Trophoblast cell (in vitro differentiated cells and primary cell): Measurements from ENCODE around the gene IGSF9. TPM values are rescaled to one million over a fixed set of nuclear protein-coding genes. Genes with fewer than 3 reads are reported as not detected.

Experiments
- DNase-seq, 2 donors: peaks; one replicate each; pipeline ENCODE4 v3.0.0-alpha.2; 2016
- H2AFZ ChIP-seq: 2 replicates; pipeline ENCODE4 v1.6.1; 2013; ENCODE audit warnings: low read length, moderate library complexity, mild to moderate bottlenecking; ENCODE audit not compliant: insufficient read depth, poor library complexity
- H2AK5ac ChIP-seq: 2 replicates; pipeline ENCODE4 v1.6.1; 2013; ENCODE audit warnings: mild to moderate bottlenecking, low read length
- H2BK120ac ChIP-seq: 2 replicates; pipeline ENCODE4 v1.6.1; 2013; ENCODE audit warnings: low read length, mild to moderate bottlenecking, moderate library complexity; ENCODE audit not compliant: insufficient read depth, poor library complexity
- H2BK12ac ChIP-seq: 2 replicates; pipeline ENCODE4 v1.6.1; 2013; ENCODE audit warnings: mild to moderate bottlenecking, low read length, moderate library complexity
- H2BK5ac ChIP-seq: 2 replicates; pipeline ENCODE4 v1.6.1; 2013; ENCODE audit warnings: low read length, low read depth, moderate library complexity, mild to moderate bottlenecking; ENCODE audit not compliant: poor library complexity
- H3K14ac ChIP-seq: 2 replicates; pipeline ENCODE4 v1.6.1; 2013; ENCODE audit warnings: mild to moderate bottlenecking, low read length
- H3K18ac ChIP-seq: 2 replicates; pipeline ENCODE4 v1.6.1; 2013; ENCODE audit warnings: mild to moderate bottlenecking, low read length
- H3K23ac ChIP-seq: 2 replicates; pipeline ENCODE4 v1.6.1; 2013; ENCODE audit warnings: low read length
- H3K27ac ChIP-seq: 2 replicates; pipeline ENCODE4 v1.5.1; 2013; ENCODE audit warnings: low read depth, mild to moderate bottlenecking, inconsistent platforms, low read length, moderate library complexity
- H3K27me3 ChIP-seq: 2 replicates; pipeline ENCODE4 v1.6.1; 2013; ENCODE audit warnings: inconsistent platforms, mild to moderate bottlenecking, low read length, moderate library complexity; ENCODE audit not compliant: insufficient read depth
- H3K36me3 ChIP-seq, 2 experiments: 1 replicate in 1 of 2; 2 replicates in 1 of 2; pipeline ENCODE4 v1.6.1; 2013; ENCODE audit warnings: low read length in 2 of 2, mild to moderate bottlenecking in 2 of 2, moderate library complexity in 1 of 2; ENCODE audit not compliant: insufficient read depth in 2 of 2, control insufficient read depth in 1 of 2
- H3K4ac ChIP-seq: 2 replicates; pipeline ENCODE4 v1.6.1; 2013; ENCODE audit warnings: low read depth, mild to moderate bottlenecking, low read length, moderate library complexity
- H3K4me1 ChIP-seq, 2 experiments: 1 replicate in 1 of 2; 2 replicates in 1 of 2; pipeline ENCODE4 v1.6.1; 2013; ENCODE audit warnings: low read length in 2 of 2, mild to moderate bottlenecking in 2 of 2, moderate library complexity in 1 of 2; ENCODE audit not compliant: insufficient read depth in 2 of 2, control insufficient read depth in 1 of 2
- H3K4me2 ChIP-seq: 2 replicates; pipeline ENCODE4 v1.6.1; 2013; ENCODE audit warnings: inconsistent platforms, mild to moderate bottlenecking, low read length, moderate library complexity
- H3K4me3 ChIP-seq: 2 replicates; pipeline ENCODE4 v1.5.1; 2013; ENCODE audit warnings: mild to moderate bottlenecking, low read depth, low read length, inconsistent platforms
- H3K79me1 ChIP-seq: one replicate; pipeline ENCODE4 v1.6.1; 2013; ENCODE audit warnings: low read length
- H3K79me2 ChIP-seq: 2 replicates; pipeline ENCODE4 v1.6.1; 2013; ENCODE audit warnings: low read length, mild to moderate bottlenecking; ENCODE audit not compliant: control insufficient read depth, insufficient read depth, poor library complexity
- H3K9ac ChIP-seq: 2 replicates; pipeline ENCODE4 v1.6.1; 2013; ENCODE audit warnings: mild to moderate bottlenecking, low read length
- H3K9me3 ChIP-seq: 2 replicates; pipeline ENCODE4 v1.6.1; 2013; ENCODE audit warnings: low read depth, mild to moderate bottlenecking, control low read depth, inconsistent platforms, low read length; ENCODE audit not compliant: insufficient read depth
- H4K12ac ChIP-seq: 2 replicates; pipeline ENCODE4 v1.6.1; 2013; ENCODE audit warnings: low read depth, mild to moderate bottlenecking, low read length, moderate library complexity
- H4K8ac ChIP-seq: 2 replicates; pipeline ENCODE4 v1.6.1; 2013; ENCODE audit warnings: low read depth, mild to moderate bottlenecking, low read length, moderate library complexity
- H4K91ac ChIP-seq: one replicate; pipeline ENCODE4 v1.6.1; 2013; ENCODE audit warnings: low read depth, mild to moderate bottlenecking, low read length, moderate library complexity
- WGBS: extraction: QIAGEN DNeasy Blood & Tissue Kit; methylation state at CpG from one replicate; pipeline ENCODE4 v1.1.7; 2013; ENCODE audit warnings: missing lambda C conversion rate; ENCODE audit not compliant: insufficient read length, insufficient coverage; ENCODE audit errors: extremely low coverage; 5-methylcytosine and 5-hydroxymethylcytosine counted together
- polyA plus RNA-seq: library from polyadenylated mRNA; stranded (reverse); fragments of 200-250 nt; gene quantifications from 2 replicates; pipeline ENCODE4 v1.2.3, GENCODE V29; 2013

The IGSF9 gene, protein sequence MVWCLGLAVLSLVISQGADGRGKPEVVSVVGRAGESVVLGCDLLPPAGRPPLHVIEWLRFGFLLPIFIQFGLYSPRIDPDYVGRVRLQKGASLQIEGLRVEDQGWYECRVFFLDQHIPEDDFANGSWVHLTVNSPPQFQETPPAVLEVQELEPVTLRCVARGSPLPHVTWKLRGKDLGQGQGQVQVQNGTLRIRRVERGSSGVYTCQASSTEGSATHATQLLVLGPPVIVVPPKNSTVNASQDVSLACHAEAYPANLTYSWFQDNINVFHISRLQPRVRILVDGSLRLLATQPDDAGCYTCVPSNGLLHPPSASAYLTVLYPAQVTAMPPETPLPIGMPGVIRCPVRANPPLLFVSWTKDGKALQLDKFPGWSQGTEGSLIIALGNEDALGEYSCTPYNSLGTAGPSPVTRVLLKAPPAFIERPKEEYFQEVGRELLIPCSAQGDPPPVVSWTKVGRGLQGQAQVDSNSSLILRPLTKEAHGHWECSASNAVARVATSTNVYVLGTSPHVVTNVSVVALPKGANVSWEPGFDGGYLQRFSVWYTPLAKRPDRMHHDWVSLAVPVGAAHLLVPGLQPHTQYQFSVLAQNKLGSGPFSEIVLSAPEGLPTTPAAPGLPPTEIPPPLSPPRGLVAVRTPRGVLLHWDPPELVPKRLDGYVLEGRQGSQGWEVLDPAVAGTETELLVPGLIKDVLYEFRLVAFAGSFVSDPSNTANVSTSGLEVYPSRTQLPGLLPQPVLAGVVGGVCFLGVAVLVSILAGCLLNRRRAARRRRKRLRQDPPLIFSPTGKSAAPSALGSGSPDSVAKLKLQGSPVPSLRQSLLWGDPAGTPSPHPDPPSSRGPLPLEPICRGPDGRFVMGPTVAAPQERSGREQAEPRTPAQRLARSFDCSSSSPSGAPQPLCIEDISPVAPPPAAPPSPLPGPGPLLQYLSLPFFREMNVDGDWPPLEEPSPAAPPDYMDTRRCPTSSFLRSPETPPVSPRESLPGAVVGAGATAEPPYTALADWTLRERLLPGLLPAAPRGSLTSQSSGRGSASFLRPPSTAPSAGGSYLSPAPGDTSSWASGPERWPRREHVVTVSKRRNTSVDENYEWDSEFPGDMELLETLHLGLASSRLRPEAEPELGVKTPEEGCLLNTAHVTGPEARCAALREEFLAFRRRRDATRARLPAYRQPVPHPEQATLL
- polyA plus RNA-seq: 2.0 and 2.3 TPM in 2 replicates

DNA sequence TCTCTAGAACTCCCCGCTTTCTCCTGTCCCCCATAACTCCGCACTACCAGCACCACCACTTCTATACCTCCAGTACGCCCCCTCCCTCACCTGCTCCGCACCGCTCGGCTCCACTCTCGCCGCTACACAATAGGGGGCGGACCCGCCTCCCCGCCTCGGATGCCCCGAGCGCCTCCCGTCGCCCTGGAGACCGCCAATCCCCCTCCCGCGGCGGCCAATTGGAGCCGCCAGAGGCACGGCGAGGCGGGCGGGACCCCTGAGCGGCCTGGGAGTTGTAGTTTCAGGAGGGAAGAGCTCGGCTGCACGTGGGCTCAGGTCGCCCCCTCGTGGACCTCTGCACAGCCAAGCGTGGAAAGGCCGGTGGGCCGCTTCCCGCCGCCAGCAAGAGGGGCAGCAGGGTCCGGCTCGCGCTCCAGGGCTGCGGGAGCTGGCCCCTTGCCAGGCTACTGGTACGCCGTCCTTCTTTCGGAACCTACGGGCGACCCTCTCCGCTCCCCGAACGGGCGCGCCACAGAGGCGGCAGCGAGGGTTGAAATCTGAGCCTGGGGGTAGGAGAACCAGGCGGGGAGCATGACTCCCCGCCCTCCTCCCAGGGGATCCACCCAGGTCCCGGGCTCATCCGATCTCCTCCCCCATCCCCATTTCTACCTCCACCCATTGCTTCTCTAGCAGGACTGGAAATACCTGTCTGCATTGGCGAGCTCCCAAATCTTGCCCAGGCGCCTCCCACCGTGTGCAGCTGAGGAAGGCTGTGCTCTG lies at the start of gene IGSF9:
Gene IGSF9 (minus strand): TSS at position 131 of the 759 bp plus-strand sequence. CDS start 2,159 bp downstream, outside the sequence.
- H3K27ac ChIP-seq: peak within 1 kb of the TSS; percentile 3
- peak; percentile 40 to 74 for DNase-seq
- no peaks in the 10 kb centered on the region for H3K27me3 ChIP-seq
- H3K36me3 ChIP-seq: no peaks in the 10 kb centered on the region
- H3K9me3 ChIP-seq: no peaks in the 10 kb centered on the region
- peak within 1 kb of the TSS; percentile 89 for H2AFZ ChIP-seq
- H3K79me1 ChIP-seq: no peaks in the 10 kb centered on the region
- WGBS: no CpG with 5 or more reads among the region's 58 CpGs
- no peak within 1 kb of the TSS for H3K9ac ChIP-seq
- peak within 1 kb of the TSS; percentile 82 for H2BK120ac ChIP-seq
- H2AK5ac ChIP-seq: no peak within 1 kb of the TSS
- H4K91ac ChIP-seq: peak within 1 kb of the TSS; percentile 50
- peak within 1 kb of the TSS; percentile 80 for H3K18ac ChIP-seq
- H4K12ac ChIP-seq: no peak within 1 kb of the TSS
- H3K4me2 ChIP-seq: peak within 1 kb of the TSS; percentile 95
- peak within 1 kb of the TSS; percentile 67 for H2BK5ac ChIP-seq
- peak within 1 kb of the TSS; percentile 24 for H3K14ac ChIP-seq
- H3K4me3 ChIP-seq: peak within 1 kb of the TSS; percentile 70
- H3K4ac ChIP-seq: no peak within 1 kb of the TSS
- H4K8ac ChIP-seq: peak within 1 kb of the TSS; percentile 68
- no peak within 1 kb of the TSS for H3K23ac ChIP-seq
- peaks cover 2% of the 10 kb centered on the region for H3K79me2 ChIP-seq
- peaks cover 5 to 9% of the 10 kb centered on the region in 2 experiments for H3K4me1 ChIP-seq
- peak within 1 kb of the TSS; percentile 23 for H2BK12ac ChIP-seq

DNA sequence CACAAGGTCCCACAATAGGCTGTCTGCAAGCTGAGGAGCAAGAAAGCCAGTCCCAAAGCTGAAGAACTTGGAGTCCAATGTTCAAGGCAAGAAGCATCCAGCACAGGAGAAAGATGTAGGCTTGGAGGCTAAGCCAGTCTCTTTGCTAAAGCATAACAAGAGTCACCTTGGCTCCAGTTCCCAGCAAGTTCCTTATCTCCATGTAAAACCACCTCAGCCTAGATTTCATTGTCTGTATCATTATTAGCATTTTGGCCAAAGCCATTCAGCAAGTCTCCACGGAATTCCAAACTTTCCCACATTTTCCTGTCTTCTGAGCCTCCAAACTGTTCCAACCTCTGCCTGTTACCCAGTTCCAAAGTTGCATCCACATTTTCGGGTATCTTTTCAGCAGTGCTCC lies 49.5 kb upstream of the IGSF9 start:
- Histone ChIP-seq H3K79me1 (no peaks in the 10 kb centered on the region), H3K9ac (no peak overlapping the region), H3K4me1 (peaks cover 0 to 2% of the 10 kb centered on the region in 2 experiments), H3K14ac (no peak overlapping the region), H3K9me3 (no peaks in the 10 kb centered on the region), H4K8ac (no peak overlapping the region), H3K4me3 (no peak overlapping the region), H3K27me3 (no peaks in the 10 kb centered on the region), H3K27ac (no peak overlapping the region), H3K23ac (no peak overlapping the region), H3K79me2 (no peaks in the 10 kb centered on the region), H3K18ac (no peak overlapping the region), H2AK5ac (no peak overlapping the region), H3K4me2 (no peak overlapping the region), H3K4ac (no peak overlapping the region), H2BK12ac (no peak overlapping the region), H3K36me3 (no peaks in the 10 kb centered on the region), H2BK120ac (no peak overlapping the region), H2AFZ (no peak overlapping the region), H4K12ac (no peak overlapping the region), H4K91ac (no peak overlapping the region), H2BK5ac (no peak overlapping the region)
- DNase-seq: no peak
- WGBS: no CpG with 5 or more reads among the region's 2 CpGs

DNA sequence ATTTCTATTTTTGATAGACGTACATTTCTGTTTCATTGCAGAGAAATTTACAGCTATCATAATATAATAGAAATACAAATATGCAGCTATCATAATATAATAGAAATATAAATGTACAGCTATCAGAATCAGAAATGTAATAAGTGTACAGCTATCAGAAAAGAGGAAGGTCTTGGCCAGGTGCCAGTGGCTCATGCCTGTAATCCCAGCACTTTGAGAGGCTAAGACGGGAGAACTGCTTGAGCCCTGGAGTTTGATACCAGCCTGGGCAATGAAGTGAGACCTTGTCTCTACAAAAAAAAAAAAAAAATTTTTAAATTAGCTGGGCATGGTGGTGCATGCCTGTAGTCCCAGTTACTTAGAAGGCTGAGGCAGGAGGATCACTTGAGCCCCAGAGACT lies 48.5 kb upstream of the IGSF9 start:
- no peak overlapping the region for H2BK5ac ChIP-seq

More for the DNA sequence above, 48.5 kb upstream of the IGSF9 start:
- no peak overlapping the region for H3K4ac ChIP-seq
- WGBS: no CpG with 5 or more reads among the region's 2 CpGs
- H3K27me3 ChIP-seq: no peaks in the 10 kb centered on the region
- H3K4me3 ChIP-seq: no peak overlapping the region
- no peak overlapping the region for H2BK120ac ChIP-seq
- H3K79me2 ChIP-seq: no peaks in the 10 kb centered on the region
- H3K79me1 ChIP-seq: no peaks in the 10 kb centered on the region
- H3K14ac ChIP-seq: no peak overlapping the region
- no peak overlapping the region for H4K8ac ChIP-seq
- no peaks in the 10 kb centered on the region for H3K36me3 ChIP-seq
- H4K12ac ChIP-seq: no peak overlapping the region
- no peak overlapping the region for H2AFZ ChIP-seq
- H4K91ac ChIP-seq: no peak overlapping the region
- H3K4me1 ChIP-seq: peaks cover 0 to 2% of the 10 kb centered on the region in 2 experiments
- no peak overlapping the region for H3K4me2 ChIP-seq
- no peak for DNase-seq
- no peak overlapping the region for H2AK5ac ChIP-seq
- no peak overlapping the region for H3K9ac ChIP-seq
- no peak overlapping the region for H2BK12ac ChIP-seq
- no peak overlapping the region for H3K27ac ChIP-seq
- no peak overlapping the region for H3K18ac ChIP-seq
- no peak overlapping the region for H3K23ac ChIP-seq
- H3K9me3 ChIP-seq: no peaks in the 10 kb centered on the region
